ENCODE data around the gene ADAM8.

GRCh38 chr10:133274751-133275683 lies 1.7 kb downstream of the ADAM8 start:
- TF ChIP-seq YY1 (IDR thresholded peaks at IDR 0.05; ENCODE audit: low read depth): no peak
- no peak for TF ChIP-seq EP300 (IDR thresholded peaks at IDR 0.05; ENCODE audit: borderline replicate concordance)
- no peak for TF ChIP-seq FOXM1 (IDR thresholded peaks at IDR 0.05; ENCODE audit: borderline replicate concordance, low read depth)

Data from Ishikawa (cell line).